Measurements from ENCODE around the gene IPPK. TPM values are rescaled to one million over a fixed set of nuclear protein-coding genes. Genes with fewer than 3 reads are reported as not detected.

Gene IPPK
- total RNA-seq, 3 donors from 2014 or later: 6.8 to 9.0 (median 7.7) TPM

GRCh38 chr9:92607088-92607487 lies 62.8 kb downstream of the IPPK start:
- ATAC-seq: no peak

GRCh38 chr9:92605224-92605623 lies 64.7 kb downstream of the IPPK start:
- Histone ChIP-seq H3K36me3 (ENCODE audit: low read depth) (no peaks in the 10 kb centered on the region), H3K4me3 (no peak overlapping the region), H3K9me3 (no peaks in the 10 kb centered on the region), H3K4me1 (ENCODE audit: low read depth) (peaks cover 3% of the 10 kb centered on the region)
- DNase-seq (no peak), ATAC-seq (no peak)
- TF ChIP-seq, protein P1, sequence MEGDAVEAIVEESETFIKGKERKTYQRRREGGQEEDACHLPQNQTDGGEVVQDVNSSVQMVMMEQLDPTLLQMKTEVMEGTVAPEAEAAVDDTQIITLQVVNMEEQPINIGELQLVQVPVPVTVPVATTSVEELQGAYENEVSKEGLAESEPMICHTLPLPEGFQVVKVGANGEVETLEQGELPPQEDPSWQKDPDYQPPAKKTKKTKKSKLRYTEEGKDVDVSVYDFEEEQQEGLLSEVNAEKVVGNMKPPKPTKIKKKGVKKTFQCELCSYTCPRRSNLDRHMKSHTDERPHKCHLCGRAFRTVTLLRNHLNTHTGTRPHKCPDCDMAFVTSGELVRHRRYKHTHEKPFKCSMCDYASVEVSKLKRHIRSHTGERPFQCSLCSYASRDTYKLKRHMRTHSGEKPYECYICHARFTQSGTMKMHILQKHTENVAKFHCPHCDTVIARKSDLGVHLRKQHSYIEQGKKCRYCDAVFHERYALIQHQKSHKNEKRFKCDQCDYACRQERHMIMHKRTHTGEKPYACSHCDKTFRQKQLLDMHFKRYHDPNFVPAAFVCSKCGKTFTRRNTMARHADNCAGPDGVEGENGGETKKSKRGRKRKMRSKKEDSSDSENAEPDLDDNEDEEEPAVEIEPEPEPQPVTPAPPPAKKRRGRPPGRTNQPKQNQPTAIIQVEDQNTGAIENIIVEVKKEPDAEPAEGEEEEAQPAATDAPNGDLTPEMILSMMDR (IDR thresholded peaks at IDR 0.05): no peak
- intact Hi-C loops (cut with DNase I, micrococcal nuclease): no loop called here

More at GRCh38 chr9:92607088-92607487, 62.8 kb downstream of the IPPK start:
- intact Hi-C loops (cut with DNase I, micrococcal nuclease): no loop called here
- H3K36me3 ChIP-seq (ENCODE audit: low read depth): no peaks in the 10 kb centered on the region
- no peak overlapping the region for H3K4me3 ChIP-seq
- no peak for DNase-seq
- TF ChIP-seq, protein P1 (IDR thresholded peaks at IDR 0.05): no peak
- no peaks in the 10 kb centered on the region for H3K9me3 ChIP-seq
- H3K4me1 ChIP-seq (ENCODE audit: low read depth): no peaks in the 10 kb centered on the region

GRCh38 chr9:92603990-92604389 lies 65.9 kb downstream of the IPPK start:
- ATAC-seq (no peak), DNase-seq (no peak)
- TF ChIP-seq, protein P1 (IDR thresholded peaks at IDR 0.05): no peak
- H3K9me3 ChIP-seq: no peaks in the 10 kb centered on the region
- no peaks in the 10 kb centered on the region for H3K36me3 ChIP-seq (ENCODE audit: low read depth)
- peaks cover 3% of the 10 kb centered on the region for H3K4me1 ChIP-seq (ENCODE audit: low read depth)
- no peak overlapping the region for H3K4me3 ChIP-seq
- intact Hi-C loops (cut with DNase I, micrococcal nuclease): no loop called here

GRCh38 chr9:92603100-92603499 lies 66.8 kb downstream of the IPPK start:
- Histone ChIP-seq H3K36me3 (ENCODE audit: low read depth) (no peaks in the 10 kb centered on the region), H3K4me1 (ENCODE audit: low read depth) (peaks cover 3% of the 10 kb centered on the region), H3K9me3 (no peaks in the 10 kb centered on the region), H3K4me3 (no peak overlapping the region)
- ATAC-seq: no peak
- intact Hi-C loops (cut with DNase I, micrococcal nuclease): no loop called here
- no peak for DNase-seq
- TF ChIP-seq, protein P1 (IDR thresholded peaks at IDR 0.05): no peak

DNA sequence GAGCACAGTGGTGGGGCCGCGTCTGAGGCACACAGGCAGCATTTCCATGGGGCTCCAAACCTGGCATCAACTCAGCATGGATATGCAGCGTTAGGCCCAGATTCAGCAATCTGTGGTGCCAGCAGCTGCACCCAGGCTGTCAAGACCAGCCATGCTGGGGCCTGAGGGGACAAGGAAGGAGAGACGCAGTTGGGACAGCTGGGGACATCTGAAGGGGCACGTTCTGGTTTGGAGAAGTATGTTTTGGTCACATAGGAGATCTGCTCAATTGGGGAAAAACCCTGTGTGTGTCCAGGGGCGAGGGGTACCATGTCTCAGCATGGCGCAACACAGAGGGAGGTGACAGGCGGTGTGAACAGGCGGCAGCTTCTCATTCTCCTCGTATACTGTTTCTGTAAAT lies 67.5 kb downstream of the IPPK start:
- no peak for DNase-seq
- TF ChIP-seq, protein P1 (IDR thresholded peaks at IDR 0.05): no peak
- H3K36me3 ChIP-seq (ENCODE audit: low read depth): no peaks in the 10 kb centered on the region
- peaks cover 3% of the 10 kb centered on the region for H3K4me1 ChIP-seq (ENCODE audit: low read depth)
- ATAC-seq: no peak
- no peaks in the 10 kb centered on the region for H3K9me3 ChIP-seq
- H3K4me3 ChIP-seq: no peak overlapping the region
- intact Hi-C loops (cut with DNase I, micrococcal nuclease): no loop called here

DNA sequence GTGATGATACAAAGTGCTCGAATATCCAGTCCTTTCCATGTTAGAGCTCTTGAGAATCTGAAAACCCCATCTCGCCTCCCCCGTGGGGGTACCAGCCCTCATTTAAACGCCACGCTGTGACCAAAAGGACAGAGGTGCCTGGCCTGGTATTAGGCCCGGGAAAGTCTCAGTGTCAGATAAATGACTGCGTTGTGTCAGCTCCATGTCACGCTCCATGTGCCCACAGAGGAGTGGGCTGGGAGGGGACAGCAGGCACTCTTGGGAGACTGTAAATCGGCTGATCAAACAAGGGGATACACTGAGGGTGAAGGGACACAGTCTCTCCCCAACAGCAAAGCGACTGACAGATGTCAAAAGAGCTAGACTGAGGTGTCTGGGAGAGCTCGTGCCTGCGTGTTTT lies 68.5 kb downstream of the IPPK start:
- intact Hi-C loops (cut with DNase I, micrococcal nuclease): no loop called here
- no peak overlapping the region for H3K4me3 ChIP-seq
- TF ChIP-seq, protein P1 (IDR thresholded peaks at IDR 0.05): no peak
- H3K9me3 ChIP-seq: no peaks in the 10 kb centered on the region
- H3K4me1 ChIP-seq (ENCODE audit: low read depth): peaks cover 3% of the 10 kb centered on the region
- no peak for ATAC-seq
- no peak for DNase-seq
- no peaks in the 10 kb centered on the region for H3K36me3 ChIP-seq (ENCODE audit: low read depth)
